22Rv1 (cell line): ENCODE data around the gene CSMD2.

Experiments used
- CTCF ChIP-seq: fragments of 450-650 bp; IDR thresholded peaks from 2 replicates; pipeline ENCODE4 v1.5.1; 2017; ENCODE audit warnings: mild to moderate bottlenecking
- ZFX ChIP-seq: fragments of 450-650 bp; IDR thresholded peaks from 2 replicates; pipeline ENCODE4 v1.6.1; 2017; ENCODE audit warnings: antibody characterized with exemption, borderline replicate concordance

GRCh38 chr1:33850481-33850880, 314.5 kb downstream of the CSMD2 start:
- TF ChIP-seq CTCF (no peak), ZFX (no peak)
